Stimulated activated CD4-positive, alpha-beta T cell treated with anti-CD3 and anti-CD28 coated beads, Interleukin-2, amount 100 ng/mL, for 24 hours (primary cell): ENCODE data around the gene TBC1D3H.
"Not testable (repeated sequence)": the region's sequence is repeated elsewhere in the genome, so short reads cannot be mapped to it uniquely, and the experiment has no call there.

Experiments
- DNase-seq, 2 donors: peaks; one replicate each; pipeline ENCODE4 v3.0.0-alpha.2; 2020

The TBC1D3H gene

DNA sequence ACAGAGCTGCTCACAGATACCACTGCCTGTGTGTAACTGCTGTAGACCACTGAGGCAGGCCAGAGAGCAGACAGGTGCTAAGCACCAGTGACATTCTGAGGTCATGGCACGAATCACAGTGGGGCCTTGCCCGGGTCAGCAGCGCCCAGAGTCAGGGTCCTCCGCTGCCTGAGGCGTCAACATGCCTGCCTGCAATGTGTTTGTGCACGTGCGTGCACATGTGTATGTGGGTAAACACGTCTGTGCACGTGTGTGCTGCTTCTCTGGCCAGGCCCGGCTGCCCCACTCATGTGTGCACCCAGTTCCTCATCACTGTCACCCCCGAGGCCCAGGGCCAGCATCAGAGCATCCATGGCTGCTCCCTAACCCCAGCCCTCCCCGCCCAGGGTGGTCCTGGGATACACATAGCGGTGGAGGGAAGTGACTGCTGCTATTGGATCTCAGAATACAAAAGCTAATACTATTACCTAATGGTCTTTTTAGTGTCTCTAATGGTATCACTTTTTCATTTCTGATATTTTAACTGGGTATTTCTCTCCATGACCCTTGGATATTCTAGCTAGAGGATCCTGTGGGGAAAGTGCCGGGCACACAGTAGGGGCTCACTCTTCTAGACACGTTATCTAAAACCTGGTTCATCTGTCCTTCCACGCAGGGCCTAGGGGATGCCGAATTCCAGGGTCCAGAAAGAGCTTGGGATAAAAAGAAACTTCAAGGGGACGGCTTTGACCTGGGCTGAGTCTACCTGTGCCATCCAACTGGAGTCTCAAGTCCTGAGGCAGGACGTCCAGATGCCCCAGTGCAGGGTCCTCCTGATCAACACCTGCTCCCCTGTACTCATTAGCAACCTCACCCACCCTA is at the start of gene TBC1D3H:
TSS of gene TBC1D3H (minus strand) at position 51 of the 861 bp plus-strand sequence. CDS start 1,540 bp downstream, outside the sequence.
- DNase-seq: peak in 1 of 2 donors; percentile 14

DNA sequence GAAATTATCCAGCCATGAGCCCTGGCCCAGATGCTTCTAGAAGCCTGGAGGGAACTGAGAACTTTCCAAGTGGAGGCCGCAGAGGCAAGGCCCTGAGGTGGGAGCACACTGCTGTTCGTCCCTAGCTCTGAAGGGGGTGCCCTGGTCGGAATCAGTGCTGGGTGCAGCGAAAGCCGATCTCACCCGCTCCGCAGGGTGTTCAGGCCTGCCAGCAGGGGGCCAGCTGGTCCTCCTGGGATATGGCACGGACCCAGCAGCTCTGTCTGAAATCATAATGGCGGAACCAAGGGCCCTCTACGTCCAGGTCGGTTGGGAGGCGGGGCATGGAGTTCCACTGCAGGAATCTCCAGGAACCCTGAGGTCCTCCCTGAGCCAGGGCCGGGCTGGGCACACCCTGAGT is 40.7 kb upstream of the TBC1D3H start:
- DNase-seq: peak in 1 of 2 donors; percentile 3

DNA sequence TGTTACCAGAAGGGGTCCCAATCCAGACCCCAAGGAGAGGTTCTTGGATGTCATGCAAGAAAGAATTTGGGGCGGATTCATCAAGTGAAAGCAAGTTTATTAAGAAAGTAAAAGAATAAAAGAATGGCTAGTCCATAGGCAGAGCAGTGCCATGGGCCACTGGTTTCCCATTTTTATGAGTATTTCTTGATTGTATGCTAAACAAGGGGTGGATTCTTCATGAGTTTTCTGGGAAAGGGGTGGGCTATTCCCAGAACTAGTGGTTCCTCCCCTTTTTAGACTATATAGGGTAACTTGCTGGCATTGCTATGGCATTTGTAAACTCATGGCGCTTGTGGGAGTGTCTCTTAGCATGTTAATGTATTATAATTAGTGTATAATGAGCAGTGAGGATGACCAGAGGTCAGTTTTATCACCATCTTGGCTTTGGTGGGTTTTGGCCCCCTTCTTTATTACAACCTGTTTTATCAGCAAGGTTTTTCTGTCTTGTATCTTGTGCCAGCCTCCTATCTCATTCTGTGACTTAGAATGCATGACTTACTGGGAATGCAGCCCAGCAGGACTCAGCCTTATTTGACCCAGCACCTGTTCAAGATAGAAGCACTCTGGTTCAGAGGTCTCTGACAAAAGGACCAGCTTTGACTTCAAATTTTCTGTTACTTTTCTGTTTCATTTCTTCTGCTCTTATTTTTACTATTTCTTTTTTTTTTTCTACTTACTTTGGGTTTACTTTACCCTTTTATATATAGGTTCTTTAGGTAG is 27.1 kb upstream of the TBC1D3H start:
- not testable (repeated sequence) for DNase-seq

DNA sequence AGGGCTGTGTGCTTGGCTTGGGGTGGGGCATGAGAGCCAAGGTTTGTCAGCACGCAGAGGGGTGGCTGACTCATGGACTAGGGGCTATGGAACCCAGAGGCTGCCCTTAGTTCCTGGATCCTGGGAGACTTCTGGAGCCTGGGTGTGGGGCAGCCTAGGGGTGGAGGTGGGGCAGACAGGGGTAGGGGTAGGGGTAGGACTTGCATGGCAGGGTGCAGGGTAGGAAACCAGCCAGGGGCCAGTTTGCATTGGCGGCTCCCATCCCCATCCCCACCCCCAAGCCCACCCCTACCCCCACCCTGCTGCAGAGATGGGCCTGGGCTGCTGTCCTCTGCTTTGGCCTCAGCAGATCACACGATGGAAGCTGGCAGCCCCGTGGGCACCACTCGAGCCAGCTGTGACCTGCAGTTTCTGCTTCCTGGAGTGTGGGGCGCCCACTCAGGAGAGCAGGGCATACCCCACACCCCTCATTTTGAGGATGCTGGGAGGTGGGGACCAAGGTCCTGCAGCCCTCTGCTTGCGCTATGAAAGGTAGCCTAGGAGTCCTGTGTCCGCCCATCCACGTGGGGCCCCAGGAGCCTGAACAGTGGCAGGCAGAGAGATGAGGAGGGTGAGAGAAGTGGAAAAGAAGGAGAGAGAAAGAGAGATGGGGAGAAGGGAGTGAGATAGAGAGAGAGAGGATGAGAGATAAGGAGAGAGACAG is 2.9 kb upstream of the TBC1D3H start:
- not testable (repeated sequence) for DNase-seq

DNA sequence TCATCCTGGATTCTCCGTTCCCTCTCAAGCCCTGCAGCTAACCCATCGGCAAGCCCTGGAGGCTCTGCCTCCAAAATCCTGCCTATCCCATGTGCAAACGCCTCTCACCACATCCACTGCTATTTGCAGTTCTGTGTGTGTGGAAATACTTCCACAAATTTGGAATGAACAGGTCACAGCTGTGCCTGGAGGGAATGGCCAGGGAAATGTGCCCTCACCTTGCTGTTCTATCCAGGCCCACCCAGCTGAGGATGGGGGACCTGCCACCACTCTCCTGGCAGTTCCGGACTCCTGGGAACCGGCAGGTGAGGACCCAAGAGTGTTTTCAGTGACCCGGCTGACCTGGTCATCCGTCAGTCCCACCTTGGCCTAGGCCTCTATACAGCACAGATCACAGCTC is 12.3 kb downstream of the TBC1D3H start:
- DNase-seq: not testable (repeated sequence)

DNA sequence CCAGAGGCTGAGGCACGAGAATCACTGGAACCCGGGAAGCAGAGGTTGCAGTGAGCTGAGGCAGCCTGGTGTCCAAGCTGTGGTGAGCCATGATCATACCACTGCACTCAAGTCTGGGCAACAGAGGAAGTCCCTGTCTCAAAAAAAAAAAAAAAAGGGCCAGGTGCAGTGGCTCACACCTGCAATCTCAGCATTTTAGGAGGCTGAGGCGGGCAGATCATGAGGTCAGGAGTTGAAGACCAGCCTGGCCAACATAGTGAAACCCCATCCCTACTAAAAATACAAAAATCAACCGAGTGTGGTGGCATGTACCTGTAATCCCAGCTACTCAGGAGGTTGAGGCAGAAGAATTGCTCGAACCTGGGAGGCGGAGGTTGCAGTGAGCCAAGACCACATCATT is 25.7 kb downstream of the TBC1D3H start:
- not testable (repeated sequence) for DNase-seq
